ENCODE data around the gene CITED2.
A peak's percentile ranks its signal among the peaks of the same experiment; 100 is the strongest.

The CITED2 gene

DNA sequence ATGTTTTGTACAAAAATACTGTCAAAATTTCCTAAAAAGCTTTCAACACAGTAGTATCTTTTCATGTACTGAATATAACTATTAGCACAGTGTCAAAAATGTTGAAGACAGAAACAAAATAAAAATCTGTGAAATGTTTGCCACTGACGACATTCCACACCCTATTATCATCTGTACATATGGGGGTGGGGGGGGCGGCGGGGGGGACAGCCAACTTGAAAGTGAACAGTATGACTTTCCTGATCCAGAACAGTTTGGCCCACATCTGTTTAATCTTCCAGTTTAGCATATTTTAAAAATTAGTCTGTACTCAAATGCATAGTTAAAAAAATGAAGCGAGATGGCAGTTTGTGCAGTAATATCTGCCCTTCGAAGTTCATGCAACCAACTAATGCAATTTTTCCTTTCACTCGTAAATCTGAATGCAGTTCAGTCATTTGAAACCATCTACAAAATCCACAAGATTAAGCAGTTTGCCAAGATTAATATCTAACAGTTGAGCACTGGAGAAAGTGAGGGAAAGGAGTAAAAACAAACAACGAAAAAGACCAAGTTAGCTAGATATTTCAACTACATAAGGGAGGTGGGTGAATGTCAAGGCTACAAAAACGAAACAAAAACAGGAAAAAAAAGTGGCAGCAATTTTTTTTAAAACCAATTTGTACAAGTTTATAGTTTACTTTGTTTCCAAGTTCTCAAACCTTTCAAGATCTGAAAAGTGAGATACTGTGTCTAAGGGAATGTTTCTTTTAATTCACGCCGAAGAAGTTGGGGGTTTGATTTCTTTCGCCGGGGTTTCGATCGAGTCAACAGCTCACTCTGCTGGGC, 1.9 kb downstream of the CITED2 start:
- TF ChIP-seq, protein P1, sequence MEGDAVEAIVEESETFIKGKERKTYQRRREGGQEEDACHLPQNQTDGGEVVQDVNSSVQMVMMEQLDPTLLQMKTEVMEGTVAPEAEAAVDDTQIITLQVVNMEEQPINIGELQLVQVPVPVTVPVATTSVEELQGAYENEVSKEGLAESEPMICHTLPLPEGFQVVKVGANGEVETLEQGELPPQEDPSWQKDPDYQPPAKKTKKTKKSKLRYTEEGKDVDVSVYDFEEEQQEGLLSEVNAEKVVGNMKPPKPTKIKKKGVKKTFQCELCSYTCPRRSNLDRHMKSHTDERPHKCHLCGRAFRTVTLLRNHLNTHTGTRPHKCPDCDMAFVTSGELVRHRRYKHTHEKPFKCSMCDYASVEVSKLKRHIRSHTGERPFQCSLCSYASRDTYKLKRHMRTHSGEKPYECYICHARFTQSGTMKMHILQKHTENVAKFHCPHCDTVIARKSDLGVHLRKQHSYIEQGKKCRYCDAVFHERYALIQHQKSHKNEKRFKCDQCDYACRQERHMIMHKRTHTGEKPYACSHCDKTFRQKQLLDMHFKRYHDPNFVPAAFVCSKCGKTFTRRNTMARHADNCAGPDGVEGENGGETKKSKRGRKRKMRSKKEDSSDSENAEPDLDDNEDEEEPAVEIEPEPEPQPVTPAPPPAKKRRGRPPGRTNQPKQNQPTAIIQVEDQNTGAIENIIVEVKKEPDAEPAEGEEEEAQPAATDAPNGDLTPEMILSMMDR (IDR thresholded peaks at IDR 0.05; ENCODE audit: extremely low read depth, insufficient read depth, missing control alignments): no peak
- no peak for DNase-seq (ENCODE audit: low spot score)
- in situ Hi-C loops (cut with MboI; ENCODE audit: low pct_unique_long_range_greater_than_20kb, low sequenced_read_pairs, unreplicated experiment): loop anchor here (25.0 kb wide), 1 partner anchor 560 kb away; no protein-coding TSS in a partner anchor

DNA sequence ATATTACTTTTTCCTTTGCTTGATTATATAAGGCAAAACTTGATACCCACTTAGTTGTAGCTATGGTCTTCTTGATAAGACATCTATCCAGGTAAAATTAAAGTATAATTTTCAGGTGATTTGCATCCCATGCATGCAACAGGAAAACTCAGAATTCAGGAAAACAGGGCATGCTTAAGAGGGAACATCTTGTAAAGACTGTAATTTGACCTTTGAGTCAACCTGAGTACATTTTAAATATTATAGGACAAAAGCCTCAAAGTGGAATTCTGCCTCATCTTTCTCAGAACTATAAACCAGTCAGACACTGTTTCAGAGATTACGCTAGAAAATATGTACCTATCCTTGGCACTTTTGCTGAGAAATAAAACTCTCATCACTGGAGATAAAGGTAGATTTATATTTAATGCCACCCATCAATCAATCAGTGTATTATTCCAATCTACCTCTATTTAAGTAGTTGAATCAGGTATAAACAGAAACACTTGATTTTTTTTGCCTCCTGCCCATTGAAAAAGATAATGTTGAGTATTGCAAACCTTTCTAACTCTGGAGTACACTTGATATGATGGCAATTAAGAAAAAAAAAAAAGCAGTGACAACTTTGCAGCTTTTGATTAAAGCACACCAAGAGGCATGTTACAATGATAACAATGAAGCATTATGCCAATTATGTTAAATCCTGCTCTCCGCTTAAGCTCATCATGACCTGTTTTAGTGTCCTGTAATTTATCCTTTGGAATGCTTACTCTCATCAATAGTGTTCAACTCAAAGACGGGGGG, 2.8 kb downstream of the CITED2 start:
- no peak for DNase-seq (ENCODE audit: low spot score)
- in situ Hi-C loops (cut with MboI; ENCODE audit: low pct_unique_long_range_greater_than_20kb, low sequenced_read_pairs, unreplicated experiment): loop anchor here (25.0 kb wide), 1 partner anchor 559 kb away; no protein-coding TSS in a partner anchor
- TF ChIP-seq, protein P1 (IDR thresholded peaks at IDR 0.05; ENCODE audit: extremely low read depth, insufficient read depth, missing control alignments): no peak

DNA sequence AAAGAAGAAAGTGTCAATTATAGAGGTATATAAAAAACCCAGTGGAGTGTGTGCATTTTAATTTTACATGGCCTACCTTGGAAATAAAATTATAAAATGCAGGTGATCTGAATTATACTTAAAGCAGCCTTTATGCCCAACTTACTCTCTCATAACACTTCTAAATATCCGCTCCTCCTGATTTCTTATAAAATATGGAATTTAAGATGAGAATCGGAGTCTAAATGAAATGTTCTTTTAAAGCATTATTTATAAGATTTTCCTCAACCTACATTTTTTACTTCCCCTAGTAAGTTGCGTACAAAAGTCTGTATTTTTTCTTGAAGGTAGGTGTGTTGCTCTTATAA, 3.5 kb downstream of the CITED2 start:
- DNase-seq (ENCODE audit: low spot score): no peak
- TF ChIP-seq, protein P1 (IDR thresholded peaks at IDR 0.05; ENCODE audit: extremely low read depth, insufficient read depth, missing control alignments): no peak
- in situ Hi-C loops (cut with MboI; ENCODE audit: low pct_unique_long_range_greater_than_20kb, low sequenced_read_pairs, unreplicated experiment): loop anchor here (25.0 kb wide), 1 partner anchor 559 kb away; no protein-coding TSS in a partner anchor

DNA sequence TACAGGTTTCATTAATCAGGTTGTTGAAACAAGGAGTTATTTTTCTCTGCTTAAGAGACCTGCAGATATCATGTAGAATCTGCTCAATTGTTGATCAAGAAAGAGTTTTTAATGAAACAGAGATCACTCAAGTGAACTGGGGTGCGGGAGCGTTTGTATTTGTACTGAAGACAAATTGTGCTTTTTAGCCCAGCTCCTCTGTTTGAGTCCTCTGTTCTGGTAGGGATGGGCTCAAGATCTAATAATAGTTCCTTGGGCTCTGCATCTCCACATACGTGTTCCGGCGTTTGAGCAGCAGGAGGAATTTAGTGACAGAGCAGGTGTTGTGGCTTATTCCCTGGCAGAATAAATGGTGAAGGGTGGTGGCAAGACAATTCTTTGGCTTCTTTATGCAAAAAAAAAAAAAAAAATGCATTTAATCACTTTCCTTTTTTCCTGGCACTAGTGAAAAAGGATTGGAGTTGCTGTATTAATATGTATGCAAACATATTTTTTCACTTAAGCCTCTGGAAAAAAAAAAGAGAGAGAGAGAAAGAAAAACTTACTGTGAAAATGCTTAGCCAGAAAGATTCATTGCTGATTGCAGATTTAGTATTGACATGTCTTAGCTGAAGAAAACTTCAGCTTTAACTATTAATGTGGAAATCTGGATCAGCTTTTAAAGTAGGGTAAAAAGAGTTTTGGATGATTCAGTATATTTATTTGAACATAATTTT, 4.0 kb downstream of the CITED2 start:
- in situ Hi-C loops (cut with MboI; ENCODE audit: low pct_unique_long_range_greater_than_20kb, low sequenced_read_pairs, unreplicated experiment): loop anchor here (25.0 kb wide), 1 partner anchor 558 kb away; no protein-coding TSS in a partner anchor
- DNase-seq (ENCODE audit: low spot score): no peak

DNA sequence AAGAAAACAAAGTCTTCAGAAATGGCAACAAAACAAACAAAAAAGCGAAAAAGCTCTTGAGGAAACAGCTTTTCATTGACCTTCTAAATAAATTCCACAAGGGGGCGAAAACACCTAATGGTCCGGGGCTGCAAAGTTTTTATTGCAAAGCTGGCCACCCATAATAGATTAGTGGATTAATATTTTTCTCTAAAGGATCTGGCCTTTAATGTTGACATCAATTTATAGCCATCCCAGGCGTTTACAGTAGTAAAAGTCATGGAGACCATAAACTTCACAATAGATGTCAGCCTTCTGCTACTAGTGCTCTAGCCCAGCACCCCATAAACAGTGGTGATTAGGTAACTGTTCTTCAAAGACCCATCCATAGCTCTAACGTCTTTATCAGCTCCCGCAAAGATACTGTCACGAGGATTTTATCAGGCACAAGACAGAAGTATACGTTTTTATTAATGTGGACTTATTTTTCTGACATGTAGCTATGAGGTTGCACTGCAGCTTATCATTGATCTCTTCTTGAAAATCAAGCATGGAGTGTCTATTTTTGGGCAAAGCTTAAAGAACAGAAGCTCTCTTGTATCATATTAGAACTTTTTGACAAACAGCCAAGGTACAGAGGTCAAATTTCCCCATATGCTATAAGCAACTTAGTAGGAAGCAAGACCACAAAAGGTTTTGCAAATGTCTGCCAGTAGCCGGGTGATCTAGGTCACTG, 4.7 kb downstream of the CITED2 start:
- peak; percentile 33 for DNase-seq (ENCODE audit: low spot score)
- in situ Hi-C loops (cut with MboI; ENCODE audit: low pct_unique_long_range_greater_than_20kb, low sequenced_read_pairs, unreplicated experiment): loop anchor here (10.0 to 25.0 kb wide), 3 partner anchors 145 to 557 kb away; no protein-coding TSS in a partner anchor
- TF ChIP-seq, protein P1 (IDR thresholded peaks at IDR 0.05; ENCODE audit: extremely low read depth, insufficient read depth, missing control alignments): peak; percentile 53

More for the DNA sequence above, 4.0 kb downstream of the CITED2 start:
- TF ChIP-seq, protein P1 (IDR thresholded peaks at IDR 0.05; ENCODE audit: extremely low read depth, insufficient read depth, missing control alignments): no peak
